Right ventricle myocardium superior (tissue), 1 donor: Measurements from ENCODE around the gene PLEKHA1. TPM values are rescaled to one million over a fixed set of nuclear protein-coding genes. Genes with fewer than 3 reads are reported as not detected.

Experiments
- ATAC-seq: fragments of 200-7000 bp; cut with Tn5 transposase; one replicate; pipeline ENCODE4 v1.9.1; 2020; ENCODE audit warnings: mild to moderate bottlenecking; ENCODE audit not compliant: poor library complexity
- DNase-seq: peaks from one replicate; pipeline ENCODE4 v3.0.0-alpha.2; 2020
- intact Hi-C: fragments of 100-400 bp; cut with DNase I; formaldehyde crosslinking; loops from one replicate; pipeline ENCODE4 v1.11.2; 2022
- total RNA-seq: library from RNA; stranded (reverse); fragmentation: NEBNext Ultra II Directional; extraction: Animal tissue kit (Norgen Biotek cat#: 25700); gene quantifications from one replicate; pipeline ENCODE4 v1.2.1, GENCODE V29; 2021
- donor health status: DM: no; HTN: yes; CAD: no; lungs with severe emphysema.

The PLEKHA1 gene
- total RNA-seq, 1 donor from 2014 or later = 74.4 TPM

DNA sequence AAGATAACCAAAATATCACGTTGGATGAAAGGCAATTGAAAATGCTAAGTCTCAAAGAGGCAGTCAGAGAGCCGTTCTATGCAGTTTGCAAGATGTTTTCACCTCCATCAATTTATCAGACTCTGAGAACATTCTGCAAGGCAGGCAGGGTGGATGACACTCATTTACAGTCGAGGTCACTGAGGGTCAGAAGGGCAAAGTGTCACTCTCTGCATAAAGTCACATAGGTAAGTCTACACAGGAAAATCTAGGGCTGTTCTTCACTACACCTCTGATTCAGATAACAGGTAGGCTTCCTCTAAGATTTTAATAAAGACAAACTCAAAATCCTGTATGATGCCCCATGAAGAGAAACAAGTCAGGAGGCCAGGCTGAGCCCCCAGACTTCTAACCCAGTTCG is 1.4 kb upstream of the PLEKHA1 start:
- DNase-seq (no peak), ATAC-seq (no peak)
- intact Hi-C loops = no loop called here

DNA sequence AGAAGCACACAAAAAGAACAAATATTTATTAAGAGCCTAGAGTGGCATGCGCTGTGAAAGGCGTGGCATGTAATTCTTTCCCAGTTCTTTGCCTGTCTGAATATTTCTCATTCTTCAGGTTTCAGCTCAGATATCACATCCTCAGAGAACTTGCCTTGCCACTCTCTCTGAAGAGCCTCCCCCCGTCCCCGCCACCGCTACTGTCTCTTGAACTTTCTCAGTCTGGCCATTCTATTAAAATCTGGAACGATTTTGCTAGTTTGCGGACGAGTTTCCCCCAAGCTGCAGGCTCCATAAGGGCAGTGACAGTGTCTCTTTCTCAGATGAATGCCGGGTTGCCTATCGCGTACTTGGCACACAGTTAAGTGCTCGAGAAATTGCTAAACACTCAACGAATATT is 787 bp upstream of the PLEKHA1 start:
- intact Hi-C loops = no loop called here
- ATAC-seq = peak; percentile 1
- no peak for DNase-seq

- ATAC-seq (peak; percentile 30), DNase-seq (peak; percentile 70)
- intact Hi-C loops = no loop called here
Measured at GRCh38 chr10:122374859-122375678, 561 bp downstream of the PLEKHA1 start.

DNA sequence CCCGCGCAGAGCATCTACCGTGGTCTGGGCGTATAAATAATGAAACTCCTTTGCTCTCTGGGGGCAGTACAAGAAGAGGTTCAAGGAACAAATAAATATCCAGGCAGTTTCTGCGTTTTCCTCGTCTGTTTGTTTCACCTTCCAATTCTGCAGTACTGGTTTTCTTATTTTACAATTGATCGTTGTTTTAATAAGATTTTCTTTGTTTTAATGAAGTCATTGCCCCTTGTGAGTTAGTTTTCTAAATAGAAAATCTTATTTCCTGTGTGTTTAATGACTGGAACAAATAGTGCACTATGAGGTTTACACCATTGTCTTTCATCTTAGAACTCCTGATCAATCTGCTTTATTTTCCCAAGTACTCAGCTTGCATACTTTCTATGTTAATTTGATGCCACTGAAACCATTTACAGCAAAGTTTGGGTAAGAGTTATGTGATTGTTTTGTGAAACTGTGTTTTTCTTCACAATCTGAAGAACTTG is 1.2 kb downstream of the PLEKHA1 start:
- intact Hi-C loops = no loop called here
- ATAC-seq = no peak

DNA sequence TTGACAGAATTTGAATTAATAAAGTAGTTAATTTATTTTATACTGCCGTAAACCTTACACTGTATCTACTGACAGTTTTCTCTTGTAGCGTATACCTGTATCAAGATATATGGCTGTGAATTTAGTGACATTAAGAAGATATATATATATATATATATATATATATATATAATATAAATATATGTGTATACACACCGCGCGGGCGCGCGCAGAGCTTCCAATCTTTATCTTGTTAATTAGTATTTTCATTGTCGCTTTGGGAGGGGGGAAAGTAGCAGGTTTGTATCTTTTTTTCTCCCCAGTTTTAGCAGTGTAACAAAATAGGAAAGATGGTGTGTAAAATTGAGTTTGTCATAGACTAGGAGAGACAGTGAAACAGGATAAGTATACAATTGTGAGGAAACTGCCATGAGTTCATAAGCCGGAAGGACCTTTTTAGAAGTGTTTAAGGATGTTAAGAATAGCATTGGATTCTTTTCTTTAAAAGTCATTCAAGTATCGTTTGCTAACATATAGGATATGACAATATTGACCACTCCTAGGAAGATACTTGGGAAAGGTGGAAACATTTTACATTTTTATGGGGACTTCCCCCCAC is 2.0 kb downstream of the PLEKHA1 start:
- DNase-seq (no peak), ATAC-seq (no peak)
- intact Hi-C loops = no loop called here

More for the DNA sequence above, 1.2 kb downstream of the PLEKHA1 start:
- DNase-seq = no peak

DNA sequence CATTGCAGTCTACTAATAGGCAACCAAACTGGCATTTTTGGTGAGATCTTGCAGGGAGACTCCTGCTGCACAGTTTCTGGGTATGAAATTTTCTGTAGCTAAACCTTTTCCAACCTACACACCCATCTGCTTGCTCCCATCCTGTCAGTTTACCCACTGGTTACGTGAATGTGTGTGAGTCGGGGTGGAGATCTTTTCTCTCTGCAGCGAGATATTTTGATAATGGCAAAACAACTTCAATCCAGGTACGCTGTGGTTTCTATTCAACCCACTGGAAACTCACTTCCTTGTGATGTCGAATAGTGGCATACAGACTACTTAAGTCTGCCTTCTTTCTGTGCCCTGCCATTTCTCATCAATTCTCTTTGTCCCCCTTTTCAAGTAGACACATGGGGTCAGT is 4.5 kb downstream of the PLEKHA1 start:
- DNase-seq = no peak
- ATAC-seq = no peak
- intact Hi-C loops = no loop called here

DNA sequence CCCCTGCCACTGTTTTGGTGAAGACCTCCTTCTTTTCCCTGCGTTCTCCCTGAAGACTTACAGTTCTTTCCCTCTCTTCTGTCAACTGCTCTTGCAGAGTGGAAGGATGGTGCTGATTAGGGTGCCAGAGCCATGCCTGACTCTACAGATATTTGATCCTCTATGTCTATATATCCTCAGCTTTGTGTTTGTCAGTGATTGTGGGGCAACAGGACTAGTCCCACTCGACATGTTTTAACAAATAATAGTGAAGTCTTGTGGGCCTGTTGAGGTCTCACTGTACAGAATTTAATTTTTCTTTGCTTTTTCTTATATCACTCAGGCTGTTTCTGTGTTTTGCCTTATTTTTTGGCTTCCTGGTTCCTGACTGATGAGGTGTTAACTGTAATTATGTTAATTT is 5.0 kb downstream of the PLEKHA1 start:
- no peak for DNase-seq
- intact Hi-C loops = no loop called here
- ATAC-seq = no peak

- DNase-seq (no peak), ATAC-seq (no peak)
- intact Hi-C loops = no loop called here
Measured at GRCh38 chr10:122380703-122381102, 6.2 kb downstream of the PLEKHA1 start.

DNA sequence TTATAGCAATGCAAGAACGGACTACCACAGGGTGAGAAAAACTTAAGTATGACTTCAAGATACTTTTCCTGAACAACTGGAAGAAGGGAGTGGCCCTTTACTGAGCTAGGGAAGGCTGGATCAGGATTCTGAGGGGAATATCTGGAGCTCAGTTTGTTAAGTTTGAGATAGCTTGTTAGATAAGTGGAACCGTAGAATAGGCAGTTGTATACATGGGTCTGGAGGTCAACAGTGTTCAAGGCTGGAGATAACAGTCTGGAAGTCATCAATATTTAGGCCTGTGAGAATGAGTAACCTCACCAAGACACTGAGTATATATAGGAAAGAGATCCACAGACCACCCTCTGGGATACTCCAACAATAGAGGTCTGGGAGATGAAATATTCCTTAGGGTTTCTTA is 7.2 kb downstream of the PLEKHA1 start:
- intact Hi-C loops = no loop called here
- no peak for ATAC-seq

GRCh38 chr10:122386514-122386913 is 12.0 kb downstream of the PLEKHA1 start:
- intact Hi-C loops = no loop called here
- ATAC-seq (no peak), DNase-seq (no peak)

More for the DNA sequence above, 7.2 kb downstream of the PLEKHA1 start:
- no peak for DNase-seq

- DNase-seq (no peak), ATAC-seq (no peak)
- intact Hi-C loops = no loop called here
Measured at GRCh38 chr10:122387572-122387971, 13.1 kb downstream of the PLEKHA1 start.

DNA sequence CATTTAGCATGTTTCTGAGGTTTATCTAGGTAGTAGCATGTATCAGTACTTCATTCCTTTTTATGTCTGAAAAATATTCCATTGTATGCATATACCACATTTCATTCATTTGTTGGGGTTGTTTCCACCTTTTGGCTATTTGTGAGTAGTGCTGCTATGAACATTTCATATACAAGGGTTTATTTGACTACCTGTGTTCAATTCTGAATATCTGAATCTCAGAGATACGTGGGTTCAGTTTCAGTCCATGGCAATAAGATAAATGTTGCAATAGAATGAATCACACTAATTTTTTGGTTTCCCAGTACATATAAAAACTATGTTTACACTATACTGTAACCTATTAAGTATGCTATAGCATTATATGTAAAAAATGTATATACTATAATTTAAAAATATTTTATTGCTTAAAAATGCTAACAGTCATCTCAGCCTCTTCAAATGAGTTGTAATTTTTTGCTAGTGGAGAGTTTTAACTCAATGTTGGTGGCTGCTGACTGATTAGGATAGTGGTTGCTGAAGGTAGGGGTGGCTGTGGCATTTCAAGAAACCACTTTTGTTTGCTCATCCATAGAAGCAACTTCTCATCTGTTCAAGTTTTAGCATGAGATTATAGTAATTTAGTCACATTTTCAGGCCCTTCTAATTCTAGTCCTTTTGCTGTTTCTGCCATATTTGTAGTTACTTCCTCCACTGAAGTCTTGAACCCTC is 13.9 kb downstream of the PLEKHA1 start:
- intact Hi-C loops = no loop called here
- ATAC-seq (no peak), DNase-seq (no peak)

DNA sequence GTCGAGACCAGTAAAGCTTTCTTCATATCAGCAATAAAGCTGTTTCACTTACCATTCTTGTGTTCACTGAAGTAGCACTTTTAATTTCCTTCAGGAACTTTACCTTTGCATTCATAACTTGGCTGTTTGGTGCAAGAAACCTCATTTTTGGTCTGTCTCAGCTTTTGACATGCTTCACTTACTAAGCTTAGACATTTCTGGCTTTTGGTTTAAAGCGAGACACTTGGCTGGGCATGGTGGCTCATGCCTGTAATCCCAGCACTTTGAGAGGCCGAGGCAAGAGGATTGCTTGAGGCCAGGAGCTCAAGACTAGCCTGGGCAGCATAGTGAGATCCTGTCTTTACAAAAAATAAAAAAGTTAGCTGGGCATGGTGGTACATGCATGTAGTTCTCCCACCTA is 15.8 kb downstream of the PLEKHA1 start:
- ATAC-seq (no peak), DNase-seq (no peak)
- intact Hi-C loops = no loop called here

DNA sequence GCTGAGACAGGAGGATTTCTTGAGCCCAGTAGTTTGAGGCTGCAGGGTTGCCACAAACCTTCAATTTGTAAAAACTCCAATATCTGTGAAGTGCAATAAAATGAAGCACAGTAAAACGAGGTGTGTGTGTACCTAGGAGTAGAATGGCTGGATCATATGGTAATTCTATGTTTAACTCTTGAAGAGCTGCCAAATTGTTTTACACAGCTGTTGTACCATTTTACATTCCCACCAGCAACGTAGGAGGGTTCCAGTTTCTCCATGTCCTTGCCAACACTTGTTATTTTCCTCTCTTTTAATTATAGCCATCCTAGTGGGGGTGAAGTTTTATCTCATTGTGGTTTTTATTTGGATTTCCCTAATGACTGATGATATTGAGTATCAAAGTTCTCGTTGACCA is 16.2 kb downstream of the PLEKHA1 start:
- no peak for DNase-seq
- intact Hi-C loops = no loop called here
- ATAC-seq = no peak

- intact Hi-C loops = no loop called here
- ATAC-seq (peak; percentile 88), DNase-seq (no peak)
Measured at GRCh38 chr10:122391875-122392274, 17.4 kb downstream of the PLEKHA1 start.

- DNase-seq = no peak
- ATAC-seq = no peak
- intact Hi-C loops = no loop called here
Measured at GRCh38 chr10:122392835-122393234, 18.3 kb downstream of the PLEKHA1 start.

- no peak for DNase-seq
- intact Hi-C loops = no loop called here
- no peak for ATAC-seq
Measured at GRCh38 chr10:122393288-122393687, 18.8 kb downstream of the PLEKHA1 start.

- DNase-seq (no peak), ATAC-seq (peak; percentile 21)
- intact Hi-C loops = no loop called here
Measured at GRCh38 chr10:122402548-122403131, 28.1 kb downstream of the PLEKHA1 start.

GRCh38 chr10:122404576-122404975 is 30.1 kb downstream of the PLEKHA1 start:
- intact Hi-C loops = no loop called here
- ATAC-seq (no peak), DNase-seq (no peak)
